NK-92 treated with Interleukin-12 subunit alpha and Interleukin-12 subunit beta, amount 100 ng/mL, for 24 hours (cell line): ENCODE measurements around the gene FHOD3.

Source experiments
- DNase-seq: peaks from one replicate; lab custom pipeline; 2025; lab: John Stamatoyannopoulos, UW

Gene FHOD3

DNA sequence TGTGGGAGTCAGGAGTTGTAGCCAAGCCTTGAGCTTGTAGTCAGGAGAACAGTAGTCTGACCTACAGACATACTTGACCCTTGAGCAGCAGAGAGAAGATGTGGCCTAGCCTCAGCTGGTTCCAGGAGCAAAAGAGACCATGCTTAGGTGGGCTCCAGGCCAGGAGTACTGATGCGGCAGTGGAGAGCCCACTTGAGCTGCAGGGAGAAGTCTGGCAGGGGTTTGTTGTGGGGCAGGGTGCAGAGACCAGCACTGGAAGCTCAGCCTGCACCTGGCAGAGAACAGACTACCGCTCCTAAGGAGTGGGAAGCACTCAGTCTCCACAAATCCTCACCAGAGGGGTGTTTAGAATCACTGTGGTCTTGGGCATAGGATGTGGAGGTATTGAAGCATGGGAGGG is 333.4 kb downstream of the FHOD3 start:
- no peak for DNase-seq

DNA sequence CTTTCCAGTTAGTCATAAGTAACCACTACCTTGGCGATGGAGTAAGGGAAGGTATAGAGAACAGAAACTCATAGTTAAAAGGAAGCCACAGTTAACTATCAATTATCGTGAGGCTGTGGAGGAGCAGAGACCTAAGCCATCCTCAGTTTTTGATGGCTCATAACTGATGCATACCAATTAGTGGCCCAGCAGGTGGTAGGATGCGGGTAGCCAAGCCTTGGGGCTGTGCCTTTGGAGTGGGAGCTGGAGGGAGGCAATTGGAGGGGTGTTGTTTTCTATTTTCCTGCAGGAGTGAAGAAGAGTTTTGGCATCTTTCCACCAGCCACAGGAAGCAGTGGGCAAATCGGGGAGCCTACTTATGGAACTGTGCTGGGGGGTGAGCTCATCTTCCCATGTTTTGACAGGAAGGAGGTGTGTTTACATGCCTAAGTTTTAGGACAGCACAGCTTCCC is 336.5 kb downstream of the FHOD3 start:
- DNase-seq, result no peak

DNA sequence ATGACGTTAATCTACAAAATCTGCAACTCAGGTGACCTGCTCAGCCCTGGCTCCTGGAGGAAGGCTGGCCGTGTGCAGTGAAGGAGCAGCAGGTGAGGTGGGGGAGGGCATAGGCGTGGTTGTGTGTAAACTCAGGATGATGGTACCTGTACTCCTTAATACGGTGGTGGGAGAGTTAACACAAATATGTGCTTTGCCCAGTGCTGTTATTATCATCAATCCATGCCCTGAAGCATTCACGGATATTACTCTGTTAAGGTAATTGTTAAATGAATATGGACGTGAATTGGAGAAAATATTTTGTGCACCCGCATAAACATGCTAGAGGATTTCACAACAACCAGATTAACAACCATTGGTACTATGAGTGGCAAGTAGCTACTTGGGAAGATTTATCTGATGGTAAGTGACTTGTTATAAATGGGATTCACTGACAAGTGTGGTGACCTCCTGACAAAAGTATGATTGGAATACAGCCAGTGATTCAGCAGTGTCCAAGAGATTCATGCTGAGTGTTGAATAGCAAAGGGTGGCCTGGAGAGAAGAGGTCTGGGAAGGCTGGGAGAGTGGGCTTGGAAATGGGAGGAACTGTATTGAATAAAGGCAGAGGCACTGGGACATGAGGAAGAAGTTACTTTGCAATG is 337.2 kb downstream of the FHOD3 start:
- DNase-seq, result no peak

DNA sequence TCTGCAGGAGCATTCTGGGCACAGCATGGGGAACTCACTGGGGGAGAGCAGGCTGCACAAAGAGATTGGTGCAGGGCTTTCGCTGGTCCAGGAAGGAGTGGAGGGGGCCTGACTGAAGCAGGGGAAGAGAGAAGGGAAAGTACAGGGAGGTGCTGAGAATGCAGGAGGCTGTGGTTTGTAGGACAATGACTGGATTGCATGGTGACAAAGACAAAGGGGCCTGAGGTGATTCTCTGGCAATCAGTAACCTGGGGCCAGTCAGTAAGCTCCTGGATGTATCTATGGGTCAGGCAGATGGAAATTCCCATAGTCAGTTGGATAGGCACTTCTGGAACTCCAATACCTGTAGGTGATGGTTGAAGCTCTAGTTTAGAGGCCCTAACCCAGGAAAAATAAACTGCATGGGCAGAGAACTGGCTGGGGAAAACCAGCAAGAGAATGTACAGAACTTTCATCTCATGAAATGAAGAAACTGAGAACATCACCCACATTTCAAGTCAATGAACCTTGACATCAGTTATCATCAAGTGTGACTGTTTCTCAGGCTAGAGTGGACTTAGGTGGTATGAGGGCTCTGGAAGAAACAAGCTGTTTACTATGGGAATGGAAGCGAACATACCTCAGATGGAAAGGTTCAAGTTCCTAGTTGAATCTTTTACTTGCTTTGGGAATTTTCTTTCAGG is 338.0 kb downstream of the FHOD3 start:
- no peak for DNase-seq

DNA sequence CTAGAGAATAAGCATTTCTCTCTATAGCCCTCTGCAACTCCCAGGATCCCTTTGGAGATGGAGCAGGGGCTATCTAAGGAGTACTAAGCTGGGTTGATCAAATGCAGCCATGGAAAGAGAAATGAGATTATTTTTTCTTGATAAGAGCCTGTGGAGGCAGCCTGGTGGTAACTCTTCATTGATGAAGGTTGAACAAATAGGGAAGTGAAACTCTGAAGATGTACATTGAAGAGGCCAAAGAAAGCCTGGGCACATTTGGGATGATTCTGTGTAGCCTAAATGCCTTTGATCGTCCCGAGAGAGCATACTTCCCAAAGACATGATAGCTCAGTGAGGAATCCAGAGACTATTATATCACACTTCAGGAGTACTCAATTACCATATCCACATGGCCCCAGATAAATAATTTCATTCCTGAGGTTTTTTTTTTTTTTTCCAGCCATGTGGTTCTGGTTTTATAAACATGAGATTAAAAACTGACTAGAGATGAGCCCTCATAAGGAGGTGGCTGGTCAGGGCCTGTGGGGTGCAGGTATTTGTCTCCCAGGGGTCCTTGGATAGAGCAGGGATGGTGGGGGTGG is 338.8 kb downstream of the FHOD3 start:
- no peak for DNase-seq

DNA sequence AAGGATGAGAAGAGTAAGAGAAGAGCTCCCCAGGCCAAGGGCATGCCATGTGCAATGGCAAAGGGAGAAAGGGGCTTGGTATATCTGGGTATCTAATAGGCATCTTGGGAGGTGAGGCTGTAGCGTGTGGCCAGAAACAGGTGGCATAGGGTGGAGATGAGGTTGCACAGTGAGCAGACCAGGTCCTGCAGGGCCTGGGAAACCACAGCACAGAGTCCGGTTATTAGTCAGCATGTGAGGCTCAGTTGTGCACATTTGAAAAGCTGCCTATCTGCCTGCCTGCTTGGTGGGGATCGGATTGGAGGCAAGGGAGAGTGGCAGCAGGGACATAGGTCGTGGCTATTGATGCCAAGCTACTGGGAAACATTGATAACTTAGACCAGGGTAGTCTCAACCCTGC is 340.7 kb downstream of the FHOD3 start:
- DNase-seq, result no peak

DNA sequence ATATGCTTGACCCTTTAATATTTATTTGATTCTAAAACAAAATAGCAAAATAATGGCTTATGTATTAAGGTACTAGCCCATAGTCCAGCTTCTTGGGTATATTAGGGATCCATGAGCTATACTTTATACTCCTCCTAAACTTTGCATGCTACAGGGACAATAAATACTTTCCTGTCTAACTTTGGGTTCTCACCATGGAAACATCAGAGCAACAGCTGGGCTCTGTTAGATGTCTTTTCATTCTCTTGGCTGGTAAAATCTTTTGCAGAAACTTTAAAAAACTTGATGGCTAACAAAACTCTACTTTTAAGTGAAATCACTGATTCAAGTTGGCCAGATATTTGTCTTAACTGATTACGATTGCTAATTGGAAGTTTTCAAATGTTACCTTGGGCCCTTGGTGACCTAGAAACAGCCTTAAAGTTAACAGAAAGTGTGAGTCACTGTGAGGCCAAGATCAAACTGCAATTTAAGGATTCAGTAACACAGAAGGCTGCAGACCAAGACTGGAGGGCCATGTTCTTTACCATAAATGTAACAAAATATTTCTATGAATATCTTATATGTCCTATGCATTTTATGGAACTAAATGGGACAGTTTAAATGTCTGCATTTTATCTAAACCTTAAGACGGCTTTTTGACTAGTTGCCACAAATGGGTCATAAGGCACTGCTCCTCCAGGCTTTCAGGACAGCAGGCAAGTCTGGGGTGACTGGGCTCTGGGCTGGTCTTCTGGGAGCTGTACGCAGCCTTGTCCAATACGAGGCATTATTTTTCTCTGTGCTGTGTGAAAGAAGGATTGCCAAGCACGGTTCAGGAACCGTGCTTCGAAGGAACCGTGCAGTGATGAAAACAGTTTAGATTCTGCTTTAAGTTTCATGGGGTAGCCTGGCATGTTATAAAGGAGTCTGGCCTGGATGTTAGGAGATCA is 342.8 kb downstream of the FHOD3 start:
- DNase-seq, result no peak

DNA sequence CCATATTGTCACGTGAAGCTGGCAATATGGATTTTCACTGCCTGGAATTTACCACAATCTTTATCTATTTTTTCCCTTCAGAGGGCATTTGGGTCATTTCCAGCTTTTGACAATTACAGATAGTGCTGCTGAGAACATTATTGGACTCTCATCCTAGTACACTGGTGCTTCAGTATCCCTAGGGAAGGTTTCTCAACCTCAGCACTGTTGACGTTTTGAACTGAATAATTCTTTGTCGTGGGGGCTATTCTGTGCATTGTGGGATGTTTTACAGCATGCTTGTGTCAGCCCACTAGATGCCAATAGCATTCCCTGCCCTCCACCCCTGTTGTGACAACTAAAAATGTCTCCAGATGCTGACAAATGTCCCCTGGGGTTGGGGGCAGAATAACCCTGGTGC is 345.5 kb downstream of the FHOD3 start:
- no peak for DNase-seq

DNA sequence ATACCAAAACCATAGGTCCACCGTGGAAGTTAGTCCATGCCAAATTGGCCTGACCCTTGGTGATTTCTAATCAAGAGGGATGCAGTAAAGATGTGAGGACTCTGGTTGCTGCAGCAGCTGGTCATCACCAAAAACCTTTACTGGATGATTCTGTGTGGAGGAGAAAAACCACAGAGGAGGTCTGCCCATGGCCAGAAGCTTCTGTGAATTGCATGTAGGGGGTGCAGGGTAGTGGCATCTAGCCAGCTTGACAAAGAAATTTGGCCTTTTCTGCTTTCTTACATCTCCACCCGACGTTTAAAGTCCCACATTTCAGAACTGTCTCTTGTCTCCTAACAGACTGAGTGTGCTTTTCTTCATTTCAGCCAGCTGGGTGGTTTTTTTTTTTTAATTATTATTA is 351.3 kb downstream of the FHOD3 start:
- no peak for DNase-seq

DNA sequence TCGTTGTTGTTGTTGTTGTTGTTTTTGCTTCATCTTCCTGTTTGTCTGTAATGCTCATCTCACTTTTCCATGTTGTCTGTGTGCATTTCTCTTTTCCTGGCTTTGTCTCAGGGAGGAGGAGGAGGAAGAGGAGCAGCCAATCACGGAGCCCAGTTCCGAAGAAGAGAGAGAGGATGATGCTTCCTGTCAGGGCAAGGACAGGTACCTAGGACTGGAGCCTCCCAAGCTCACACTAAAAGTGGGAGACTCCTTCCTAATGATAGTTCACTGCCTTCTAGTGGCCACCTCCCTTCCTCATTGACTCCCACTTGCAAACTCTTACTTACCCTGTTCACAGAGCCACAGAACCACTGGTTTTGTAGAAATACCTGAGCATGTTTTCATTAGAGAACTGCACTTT is 351.7 kb downstream of the FHOD3 start:
- DNase-seq, result no peak

DNA sequence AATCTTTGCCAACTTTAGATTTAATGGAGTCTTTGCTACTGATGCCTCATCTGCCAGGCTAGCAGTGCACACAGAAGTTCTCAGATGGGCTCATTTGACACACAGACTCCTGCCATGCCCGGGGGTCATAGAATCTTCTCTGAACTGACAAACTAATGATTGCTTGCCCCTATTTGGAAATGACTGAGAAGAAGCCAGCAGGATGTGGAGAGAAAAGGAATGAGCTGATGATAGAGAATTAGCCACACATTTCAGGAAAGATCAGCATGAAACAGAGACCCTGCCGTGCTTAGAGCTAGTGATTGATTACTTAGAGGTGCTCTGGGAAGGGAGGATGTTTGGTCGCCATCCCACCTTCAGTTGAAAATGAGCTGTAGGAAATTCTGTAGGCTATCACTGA is 352.8 kb downstream of the FHOD3 start:
- no peak for DNase-seq

DNA sequence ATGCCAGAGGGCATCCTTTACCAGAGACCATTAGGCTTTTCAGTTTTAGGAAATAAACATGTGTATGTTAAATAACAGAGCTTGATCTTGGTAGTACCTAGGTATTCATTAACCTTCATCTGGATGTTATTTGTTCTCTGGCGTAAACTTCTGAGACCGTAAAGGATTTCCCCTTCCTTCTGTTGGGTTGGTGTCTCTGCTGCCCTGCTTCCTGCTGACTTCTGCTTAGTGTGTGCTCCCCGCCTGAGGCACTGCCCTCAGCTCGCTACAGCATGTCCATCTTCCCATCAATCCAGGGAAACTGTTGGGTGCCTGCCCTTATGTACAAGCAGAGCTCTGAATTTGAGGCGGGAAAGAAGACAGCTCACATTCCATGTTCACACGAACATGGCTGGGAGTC is 353.4 kb downstream of the FHOD3 start:
- DNase-seq, result no peak

DNA sequence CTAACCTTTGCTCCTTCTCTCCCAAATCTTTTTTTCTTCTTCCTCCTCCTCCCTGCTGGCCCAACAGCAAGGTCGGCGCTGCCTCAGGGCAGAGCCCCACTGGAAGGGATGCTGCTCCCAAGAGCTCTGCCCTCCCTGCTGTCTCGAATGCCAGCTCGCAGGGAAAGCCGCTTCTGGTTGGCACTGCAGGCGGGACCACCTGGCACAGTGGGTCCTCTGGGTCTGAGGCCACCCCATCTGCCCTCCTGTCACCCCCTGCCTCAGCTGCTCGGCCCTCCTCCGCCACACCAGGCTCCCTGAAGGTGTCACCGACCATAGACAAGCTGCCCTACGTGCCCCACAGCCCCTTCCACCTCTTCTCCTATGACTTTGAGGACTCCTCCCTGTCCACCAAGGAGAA is 355.0 kb downstream of the FHOD3 start:
- no peak for DNase-seq

DNA sequence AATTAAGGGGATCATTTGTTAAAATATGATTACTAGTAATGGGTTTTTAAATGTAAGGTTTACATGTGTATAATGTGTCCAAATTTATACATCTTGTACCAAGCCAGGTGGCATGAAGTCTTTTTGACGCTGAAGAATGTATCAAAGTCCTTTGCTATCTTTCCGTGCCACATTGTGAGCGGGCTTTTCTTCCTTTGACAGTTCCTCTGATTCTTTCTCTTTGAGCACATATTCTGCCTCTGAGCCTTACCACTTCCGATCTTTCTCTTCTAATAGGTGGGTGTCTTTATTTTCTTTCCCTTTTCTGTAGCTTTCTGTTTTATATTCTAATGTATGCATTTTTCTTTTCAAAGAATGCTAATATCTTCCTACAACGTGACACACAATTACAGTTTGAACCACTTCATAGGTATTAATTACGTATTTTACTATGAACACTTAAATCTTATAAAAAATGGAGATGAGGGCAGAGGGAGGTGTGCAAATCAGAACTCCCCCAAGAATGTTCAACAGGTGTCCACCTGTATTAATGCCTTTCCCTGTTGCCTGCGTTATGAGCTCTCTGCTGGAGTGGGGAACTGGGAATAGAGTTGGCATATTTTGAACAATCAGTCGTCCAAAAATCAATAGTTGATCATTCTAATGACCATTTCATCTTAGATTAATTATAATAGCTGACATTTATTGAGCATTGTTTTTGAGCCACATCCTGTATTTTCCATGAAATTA is 355.8 kb downstream of the FHOD3 start:
- no peak for DNase-seq

DNA sequence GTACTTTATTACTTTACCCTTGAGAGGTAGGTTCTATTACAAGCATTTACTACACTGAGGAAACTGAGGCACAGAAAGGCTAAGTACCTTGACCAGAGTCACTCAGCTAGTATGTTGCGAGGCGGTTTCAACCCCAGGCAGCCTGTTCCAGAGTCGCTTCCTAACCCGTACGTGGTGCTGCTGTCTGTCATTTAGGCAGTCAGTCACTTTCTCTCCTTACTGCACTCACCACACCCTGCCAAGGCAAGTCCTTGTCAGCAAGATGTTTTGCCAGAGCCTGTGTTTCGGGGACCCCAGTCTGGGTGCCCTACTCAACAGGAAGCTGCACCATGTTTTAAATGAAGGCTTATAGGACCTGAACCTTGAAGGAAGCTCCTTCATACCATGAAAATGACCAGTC is 356.4 kb downstream of the FHOD3 start:
- no peak for DNase-seq

DNA sequence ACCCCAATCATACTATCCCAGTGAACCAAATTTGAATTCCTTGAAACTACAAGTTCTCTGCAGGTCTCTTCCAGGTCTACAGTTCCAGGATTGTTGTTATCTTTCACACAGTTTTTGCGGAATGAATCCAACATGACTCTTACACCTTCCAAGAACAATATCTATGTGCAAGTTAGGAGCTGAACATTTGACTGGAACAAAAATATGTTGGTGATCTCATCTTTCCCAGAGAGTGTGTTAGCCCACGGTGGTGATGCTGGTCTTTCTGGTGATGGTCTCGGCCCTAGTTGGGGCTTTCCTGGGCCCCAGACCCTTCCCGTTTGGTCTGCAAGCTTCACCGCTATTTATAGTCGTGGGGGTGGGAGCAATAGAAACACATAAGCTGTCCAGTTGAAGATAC is 357.6 kb downstream of the FHOD3 start:
- no peak for DNase-seq

DNA sequence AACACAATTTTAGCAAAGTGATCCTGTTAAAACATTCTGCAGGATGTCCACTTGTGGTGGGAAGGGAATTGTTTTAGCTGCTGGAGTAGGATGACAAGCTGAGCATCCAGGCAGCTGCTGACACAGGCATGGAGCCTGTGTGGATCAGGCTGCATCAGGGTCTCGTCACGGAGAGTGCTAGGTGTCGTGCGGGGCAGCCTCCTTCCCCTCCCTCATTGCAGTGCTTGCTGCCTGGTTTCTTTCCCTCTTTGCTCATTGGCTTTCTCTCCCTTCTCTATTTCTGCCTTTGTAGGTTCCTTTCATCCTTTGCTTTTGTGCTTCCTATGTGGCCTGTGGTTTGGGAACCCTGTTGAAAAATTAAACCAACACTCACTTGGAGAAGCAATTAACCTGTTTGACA is 358.4 kb downstream of the FHOD3 start:
- no peak for DNase-seq

DNA sequence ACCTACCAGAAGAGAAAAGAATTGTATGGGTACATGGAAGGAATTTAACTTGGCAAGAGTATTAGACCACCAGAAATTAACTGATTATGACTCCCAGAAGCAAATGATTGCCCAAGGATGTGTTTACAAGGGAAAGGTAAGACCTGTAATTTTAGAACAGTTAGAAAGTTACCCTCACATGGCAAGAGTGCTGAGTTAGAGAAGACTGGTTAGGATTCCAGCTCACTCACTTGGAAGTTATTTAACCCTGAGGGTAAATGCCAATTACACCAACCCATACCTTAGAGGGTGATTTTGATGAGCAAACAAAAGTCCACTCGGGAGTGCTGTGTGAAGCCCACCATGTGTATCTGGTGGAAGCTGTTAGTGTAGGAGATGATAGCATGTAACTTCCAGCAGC is 361.1 kb downstream of the FHOD3 start:
- DNase-seq, result no peak

DNA sequence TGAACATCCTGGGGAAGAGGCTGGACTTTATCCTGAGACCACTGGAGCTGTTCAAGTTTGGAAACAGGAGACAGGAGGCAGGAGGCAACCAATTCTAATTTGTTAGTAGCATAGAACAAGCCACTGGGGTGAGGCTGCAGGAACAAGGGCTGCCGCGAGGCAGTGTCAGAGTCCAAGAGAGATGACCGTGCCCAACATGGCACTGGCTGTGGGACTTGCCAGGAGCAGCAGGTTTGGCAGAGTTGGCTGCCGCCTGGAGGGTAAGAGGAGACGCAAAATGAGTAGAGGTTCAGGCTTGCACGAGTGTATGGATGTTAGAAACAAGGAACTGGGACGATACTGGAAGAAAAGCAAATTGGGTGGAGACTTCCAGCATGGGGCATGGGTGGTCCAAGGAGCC is 362.8 kb downstream of the FHOD3 start:
- DNase-seq, result no peak

DNA sequence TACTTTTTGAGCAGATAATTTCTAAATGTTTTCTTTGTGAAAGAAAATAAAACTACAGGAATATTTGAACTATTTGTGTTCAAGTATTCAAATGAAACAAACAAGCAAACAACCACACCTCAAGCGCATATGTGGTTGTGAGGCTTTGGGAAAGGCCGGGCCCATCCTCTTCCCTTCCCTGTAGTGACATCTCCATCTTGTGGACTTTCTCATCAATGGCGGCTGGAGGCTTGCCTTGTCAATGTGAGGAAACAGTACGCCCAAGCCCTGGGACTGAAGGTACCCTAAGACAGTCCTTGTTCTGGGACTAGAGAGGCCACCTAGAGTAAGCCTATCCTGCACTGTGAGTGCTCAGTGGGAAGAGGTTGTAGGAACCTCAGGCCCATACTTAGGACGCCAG is 364.5 kb downstream of the FHOD3 start:
- no peak for DNase-seq

DNA sequence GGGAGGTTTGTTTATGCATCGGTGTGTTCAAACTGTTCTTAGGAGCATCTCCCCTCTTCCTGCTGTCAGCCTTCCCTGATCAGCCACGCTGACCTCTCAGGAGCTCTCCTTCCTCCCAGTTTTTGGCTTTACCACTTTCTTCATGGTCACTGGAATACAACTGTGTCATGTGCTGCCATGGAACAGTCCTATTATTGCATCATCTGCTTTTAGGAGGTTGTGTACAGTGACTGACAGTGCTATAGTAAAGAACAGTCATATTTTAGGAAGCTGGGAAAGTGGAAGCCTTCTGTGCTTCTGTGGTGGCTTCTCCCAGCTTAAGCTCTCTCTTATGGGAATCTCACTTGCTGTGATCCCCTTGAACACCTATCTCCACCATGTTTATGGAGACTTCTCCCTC is 365.8 kb downstream of the FHOD3 start:
- no peak for DNase-seq

DNA sequence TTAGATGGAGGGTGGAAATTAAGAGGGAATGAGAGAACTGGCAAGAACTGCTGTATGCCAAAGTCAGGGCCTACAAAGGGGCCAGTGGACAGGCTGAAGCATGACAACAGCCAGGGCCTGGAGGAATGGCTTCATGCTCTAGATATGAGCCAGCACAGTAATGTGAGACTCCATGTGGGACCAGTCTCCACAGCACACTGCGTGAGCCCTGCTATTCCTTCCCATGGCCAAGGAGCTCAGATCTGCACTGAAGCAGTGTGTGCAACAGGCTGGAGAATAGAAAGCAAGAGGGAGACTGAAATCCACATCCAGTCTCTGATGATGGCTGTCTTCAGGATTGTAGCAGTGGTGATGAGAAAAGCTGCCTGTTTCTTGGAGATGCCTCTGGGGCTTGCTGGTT is 368.4 kb downstream of the FHOD3 start:
- no peak for DNase-seq
